Measurements from ENCODE around the gene TAB2.
"Not testable (repeated sequence)": the region's sequence is repeated elsewhere in the genome, so short reads cannot be mapped to it uniquely, and the experiment has no call there.

Gene TAB2

GRCh38 chr6:149330133-149330532 lies 12.6 kb downstream of the TAB2 start:
- DNase-seq (ENCODE audit: low read depth, low spot score), result no peak
- no peak overlapping the region for H3K4me3 ChIP-seq (ENCODE audit: low read length)

GRCh38 chr6:149331043-149331807 lies 13.7 kb downstream of the TAB2 start:
- DNase-seq (ENCODE audit: low read depth, low spot score), result no peak
- no peak overlapping the region for H3K4me3 ChIP-seq (ENCODE audit: low read length)

- no peak for DNase-seq (ENCODE audit: low read depth, low spot score)
- H3K4me3 ChIP-seq (ENCODE audit: low read length), result no peak overlapping the region
These were observed 14.4 kb downstream of the TAB2 start for GRCh38 chr6:149331871-149332270.

GRCh38 chr6:149332602-149333265 lies 15.2 kb downstream of the TAB2 start:
- DNase-seq (ENCODE audit: low read depth, low spot score), result no peak
- no peak overlapping the region for H3K4me3 ChIP-seq (ENCODE audit: low read length)

GRCh38 chr6:149333266-149333620 lies 15.7 kb downstream of the TAB2 start:
- no peak for DNase-seq (ENCODE audit: low read depth, low spot score)
- H3K4me3 ChIP-seq (ENCODE audit: low read length), result no peak overlapping the region

- no peak for DNase-seq (ENCODE audit: low read depth, low spot score)
- H3K4me3 ChIP-seq (ENCODE audit: low read length), result no peak overlapping the region
These were observed 16.7 kb downstream of the TAB2 start for GRCh38 chr6:149334201-149334600.

GRCh38 chr6:149334682-149335160 lies 17.2 kb downstream of the TAB2 start:
- no peak for DNase-seq (ENCODE audit: low read depth, low spot score)

GRCh38 chr6:149335924-149336608 lies 18.6 kb downstream of the TAB2 start:
- DNase-seq (ENCODE audit: low read depth, low spot score), result no peak
- H3K4me3 ChIP-seq (ENCODE audit: low read length), result no peak overlapping the region

More at GRCh38 chr6:149334682-149335160, 17.2 kb downstream of the TAB2 start:
- no peak overlapping the region for H3K4me3 ChIP-seq (ENCODE audit: low read length)

- H3K4me3 ChIP-seq (ENCODE audit: low read length), result no peak overlapping the region
- no peak for DNase-seq (ENCODE audit: low read depth, low spot score)
These were observed 19.1 kb downstream of the TAB2 start for GRCh38 chr6:149336609-149336928.

GRCh38 chr6:149337320-149337719 lies 19.8 kb downstream of the TAB2 start:
- no peak for DNase-seq (ENCODE audit: low read depth, low spot score)
- H3K4me3 ChIP-seq (ENCODE audit: low read length), result no peak overlapping the region

GRCh38 chr6:149340200-149340599 lies 22.7 kb downstream of the TAB2 start:
- no peak overlapping the region for H3K4me3 ChIP-seq (ENCODE audit: low read length)
- DNase-seq (ENCODE audit: low read depth, low spot score), result no peak

- DNase-seq (ENCODE audit: low read depth, low spot score), result no peak
- no peak overlapping the region for H3K4me3 ChIP-seq (ENCODE audit: low read length)
These were observed 25.0 kb downstream of the TAB2 start for GRCh38 chr6:149342525-149342924.

GRCh38 chr6:149343501-149343900 lies 26.0 kb downstream of the TAB2 start:
- no peak for DNase-seq (ENCODE audit: low read depth, low spot score)

GRCh38 chr6:149346078-149346477 lies 28.6 kb downstream of the TAB2 start:
- no peak overlapping the region for H3K4me3 ChIP-seq (ENCODE audit: low read length)
- DNase-seq (ENCODE audit: low read depth, low spot score), result no peak

More at GRCh38 chr6:149343501-149343900, 26.0 kb downstream of the TAB2 start:
- no peak overlapping the region for H3K4me3 ChIP-seq (ENCODE audit: low read length)

GRCh38 chr6:149347067-149347466 lies 29.6 kb downstream of the TAB2 start:
- H3K4me3 ChIP-seq (ENCODE audit: low read length), result no peak overlapping the region
- DNase-seq (ENCODE audit: low read depth, low spot score), result no peak

GRCh38 chr6:149349279-149349678 lies 31.8 kb downstream of the TAB2 start:
- not testable (repeated sequence) for H3K4me3 ChIP-seq (ENCODE audit: low read length); DNase-seq (ENCODE audit: low read depth, low spot score)

GRCh38 chr6:149354009-149354408 lies 36.5 kb downstream of the TAB2 start:
- no peak for DNase-seq (ENCODE audit: low read depth, low spot score)

GRCh38 chr6:149356081-149356750 lies 38.7 kb downstream of the TAB2 start:
- no peak for DNase-seq (ENCODE audit: low read depth, low spot score)

More at GRCh38 chr6:149354009-149354408, 36.5 kb downstream of the TAB2 start:
- no peak overlapping the region for H3K4me3 ChIP-seq (ENCODE audit: low read length)

GRCh38 chr6:149357726-149358538 lies 40.4 kb downstream of the TAB2 start:
- no peak overlapping the region for H3K4me3 ChIP-seq (ENCODE audit: low read length)
- DNase-seq (ENCODE audit: low read depth, low spot score), result no peak

More at GRCh38 chr6:149356081-149356750, 38.7 kb downstream of the TAB2 start:
- no peak overlapping the region for H3K4me3 ChIP-seq (ENCODE audit: low read length)

Measured in Jurkat, Clone E6-1 (cell line).